ENCODE data around the gene TIMP3. TPM values are rescaled to one million over a fixed set of nuclear protein-coding genes. Genes with fewer than 3 reads are reported as not detected.

The TIMP3 gene
- total and polyA plus RNA-seq, 2 of the 4 experiments (the other 2 are of a cell fraction): 98.8 to 179 TPM

DNA sequence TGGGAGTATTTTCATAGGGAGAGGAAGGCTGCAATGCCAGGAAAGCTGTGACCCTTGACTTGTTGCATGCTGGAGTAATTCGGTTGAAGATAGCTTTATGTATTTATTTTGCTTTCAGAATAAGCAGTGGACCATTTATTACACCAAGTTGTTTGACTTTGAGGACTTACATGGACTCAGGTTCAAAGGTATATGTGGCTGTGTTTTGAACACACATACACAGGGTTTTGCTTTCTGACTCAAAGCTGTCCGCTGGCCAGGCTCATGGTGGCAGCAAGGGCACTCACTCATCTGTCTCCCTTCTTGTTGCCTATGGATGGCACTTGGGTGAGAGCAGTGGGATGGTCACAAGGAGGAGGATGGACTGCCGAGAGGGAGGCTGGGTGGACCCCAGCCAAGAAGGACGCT is 6.5 kb downstream of the TIMP3 start:
- Histone ChIP-seq H3K14ac (replicated peaks; ENCODE audit: low read depth, low read length) (no peak overlapping the region), H4K8ac (ENCODE audit: low read depth in 2 of 2, low read length in 2 of 2) (no peak overlapping the region), H3K4me2 (ENCODE audit: low read depth, low read length) (no peak overlapping the region; the same call in 1 of the 2 replicates), H3K27ac (ENCODE audit: insufficient read depth, low read length) (no peak overlapping the region), H2BK5ac (ENCODE audit: low read depth, low read length, poor library complexity, severe bottlenecking) (no peak overlapping the region), H3K9me1 (ENCODE audit: insufficient read depth, low read length) (peaks cover 50% of the 10 kb centered on the region), H2BK15ac (ENCODE audit: low read depth, low read length) (no peak overlapping the region), H2AFZ (replicated peaks; ENCODE audit: low read length, poor library complexity) (no peak overlapping the region), H3K4ac (ENCODE audit: low read depth, low read length) (no peak overlapping the region; the same call in 1 of the 2 replicates), H3K4me1 (ENCODE audit: control insufficient read depth, insufficient read depth, low read length) (peaks cover 24% of the 10 kb centered on the region), H3K18ac (ENCODE audit: low read depth, low read length) (no peak overlapping the region), H3K36me3 (ENCODE audit: control insufficient read depth, insufficient read depth, low read length) (peaks cover 49% of the 10 kb centered on the region), H3K9me3 (ENCODE audit: control insufficient read depth, insufficient read depth, low read length) (no peaks in the 10 kb centered on the region), H4K5ac (ENCODE audit: low read depth, low read length) (no peak overlapping the region), H3K27me3 (ENCODE audit: control insufficient read depth, insufficient read depth, low read length) (no peaks in the 10 kb centered on the region), H2AK9ac (replicated peaks; ENCODE audit: low read depth, low read length, poor library complexity) (no peak overlapping the region), H4K20me1 (ENCODE audit: insufficient read depth, low read length) (peaks cover 95% of the 10 kb centered on the region), H2BK20ac (ENCODE audit: low read depth, low read length) (no peak overlapping the region), H3K9ac (ENCODE audit: low read depth, low read length) (no peak overlapping the region), H4K91ac (ENCODE audit: insufficient read depth, low read depth, low read length) (no peak overlapping the region), H3K23ac (ENCODE audit: low read depth, low read length) (no peak overlapping the region), H2AK5ac (ENCODE audit: low read depth, low read length) (no peak overlapping the region), H3K56ac (ENCODE audit: extremely low read depth, insufficient read depth, low read length) (no peak overlapping the region), H3K79me1 (ENCODE audit: low read depth in 1 of 2, low read length in 2 of 2) (peaks cover 48 to 95% of the 10 kb centered on the region in 2 experiments), H2BK120ac (ENCODE audit: low read depth, low read length) (no peak overlapping the region), H3K4me3 (ENCODE audit: insufficient read depth, low read depth, low read length) (no peak overlapping the region)
- CTCF ChIA-PET: no interaction called here
- WGBS, 2 experiments (ENCODE audit: extremely low coverage in 2 of 2, insufficient read length in 1 of 2): 80% methylated on average over 1 of the region's 4 CpGs; no CpG with 5 or more reads in 1 of the 2 experiments
- ATAC-seq (ENCODE audit: low read depth): no peak
- dilution Hi-C loops (cut with HindIII; ENCODE audit: low sequenced_read_pairs, unreplicated experiment): no loop called here
- intact Hi-C loops (cut with micrococcal nuclease): loop anchor here (10.0 kb wide), 1 partner anchor 393 kb away; the partner anchor contains the start of gene RTCB
- POLR2A ChIA-PET (ENCODE audit: unreplicated experiment): interaction anchor here (0.5 to 0.6 kb wide), 2 partner anchors 47 to 190 kb away, joined by 3 read pairs; no protein-coding TSS in a partner anchor
- in situ Hi-C loops (cut with MboI; ENCODE audit: low sequenced_read_pairs): loop anchor here (25.0 kb wide), 1 partner anchor 846 kb away; no protein-coding TSS in a partner anchor
- BruUV-seq (replicated peaks): no TSS peak
- TF ChIP-seq SMC3 (IDR thresholded peaks at IDR 0.05; ENCODE audit: low read depth, low read length): no peak
- no peak for TF ChIP-seq CHD1 (IDR thresholded peaks at IDR 0.05; ENCODE audit: low read depth, low read length)
- TF ChIP-seq BHLHE40 (IDR thresholded peaks at IDR 0.05; ENCODE audit: low read depth, low read length): no peak
- no peak for TF ChIP-seq FOS (IDR thresholded peaks at IDR 0.05; ENCODE audit: low read depth, low read length)
- TF ChIP-seq RAD21 (IDR thresholded peaks at IDR 0.05; ENCODE audit: low read length): no peak
- TF ChIP-seq, protein P1, sequence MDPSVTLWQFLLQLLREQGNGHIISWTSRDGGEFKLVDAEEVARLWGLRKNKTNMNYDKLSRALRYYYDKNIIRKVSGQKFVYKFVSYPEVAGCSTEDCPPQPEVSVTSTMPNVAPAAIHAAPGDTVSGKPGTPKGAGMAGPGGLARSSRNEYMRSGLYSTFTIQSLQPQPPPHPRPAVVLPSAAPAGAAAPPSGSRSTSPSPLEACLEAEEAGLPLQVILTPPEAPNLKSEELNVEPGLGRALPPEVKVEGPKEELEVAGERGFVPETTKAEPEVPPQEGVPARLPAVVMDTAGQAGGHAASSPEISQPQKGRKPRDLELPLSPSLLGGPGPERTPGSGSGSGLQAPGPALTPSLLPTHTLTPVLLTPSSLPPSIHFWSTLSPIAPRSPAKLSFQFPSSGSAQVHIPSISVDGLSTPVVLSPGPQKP (IDR thresholded peaks at IDR 0.05; ENCODE audit: borderline replicate concordance, low read depth, low read length): no peak
- TF ChIP-seq, protein P2, sequence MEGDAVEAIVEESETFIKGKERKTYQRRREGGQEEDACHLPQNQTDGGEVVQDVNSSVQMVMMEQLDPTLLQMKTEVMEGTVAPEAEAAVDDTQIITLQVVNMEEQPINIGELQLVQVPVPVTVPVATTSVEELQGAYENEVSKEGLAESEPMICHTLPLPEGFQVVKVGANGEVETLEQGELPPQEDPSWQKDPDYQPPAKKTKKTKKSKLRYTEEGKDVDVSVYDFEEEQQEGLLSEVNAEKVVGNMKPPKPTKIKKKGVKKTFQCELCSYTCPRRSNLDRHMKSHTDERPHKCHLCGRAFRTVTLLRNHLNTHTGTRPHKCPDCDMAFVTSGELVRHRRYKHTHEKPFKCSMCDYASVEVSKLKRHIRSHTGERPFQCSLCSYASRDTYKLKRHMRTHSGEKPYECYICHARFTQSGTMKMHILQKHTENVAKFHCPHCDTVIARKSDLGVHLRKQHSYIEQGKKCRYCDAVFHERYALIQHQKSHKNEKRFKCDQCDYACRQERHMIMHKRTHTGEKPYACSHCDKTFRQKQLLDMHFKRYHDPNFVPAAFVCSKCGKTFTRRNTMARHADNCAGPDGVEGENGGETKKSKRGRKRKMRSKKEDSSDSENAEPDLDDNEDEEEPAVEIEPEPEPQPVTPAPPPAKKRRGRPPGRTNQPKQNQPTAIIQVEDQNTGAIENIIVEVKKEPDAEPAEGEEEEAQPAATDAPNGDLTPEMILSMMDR (conservative IDR thresholded peaks at IDR 0.05; ENCODE audit: low read depth, low read length): no peak
- no peak for TF ChIP-seq POLR2A (IDR thresholded peaks at IDR 0.05; ENCODE audit: low read depth, low read length)
- TF ChIP-seq MXI1 (IDR thresholded peaks at IDR 0.05; ENCODE audit: borderline replicate concordance, low read depth, low read length): no peak
- no peak for TF ChIP-seq RFX5 (IDR thresholded peaks at IDR 0.05; ENCODE audit: low read depth, low read length)
- TF ChIP-seq, protein P3, sequence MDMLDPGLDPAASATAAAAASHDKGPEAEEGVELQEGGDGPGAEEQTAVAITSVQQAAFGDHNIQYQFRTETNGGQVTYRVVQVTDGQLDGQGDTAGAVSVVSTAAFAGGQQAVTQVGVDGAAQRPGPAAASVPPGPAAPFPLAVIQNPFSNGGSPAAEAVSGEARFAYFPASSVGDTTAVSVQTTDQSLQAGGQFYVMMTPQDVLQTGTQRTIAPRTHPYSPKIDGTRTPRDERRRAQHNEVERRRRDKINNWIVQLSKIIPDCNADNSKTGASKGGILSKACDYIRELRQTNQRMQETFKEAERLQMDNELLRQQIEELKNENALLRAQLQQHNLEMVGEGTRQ (IDR thresholded peaks at IDR 0.05; ENCODE audit: low read depth, low read length): no peak
- TF ChIP-seq MAFK (IDR thresholded peaks at IDR 0.05; ENCODE audit: low read depth, low read length): no peak
- no peak for TF ChIP-seq CEBPB (IDR thresholded peaks at IDR 0.05; ENCODE audit: low read depth, low read length)
- no peak for TF ChIP-seq NFE2L2 (IDR thresholded peaks at IDR 0.05; ENCODE audit: low read depth, low read length)
- no peak for TF ChIP-seq MAZ (IDR thresholded peaks at IDR 0.05; ENCODE audit: borderline replicate concordance, low read depth, low read length)
- DNase-seq: no peak

All from IMR-90 (cell line).